Measurements from ENCODE around the gene MYBPC3.
"Not testable (repeated sequence)": the region's sequence is repeated elsewhere in the genome, so short reads cannot be mapped to it uniquely, and the experiment has no call there.

The MYBPC3 gene

DNA sequence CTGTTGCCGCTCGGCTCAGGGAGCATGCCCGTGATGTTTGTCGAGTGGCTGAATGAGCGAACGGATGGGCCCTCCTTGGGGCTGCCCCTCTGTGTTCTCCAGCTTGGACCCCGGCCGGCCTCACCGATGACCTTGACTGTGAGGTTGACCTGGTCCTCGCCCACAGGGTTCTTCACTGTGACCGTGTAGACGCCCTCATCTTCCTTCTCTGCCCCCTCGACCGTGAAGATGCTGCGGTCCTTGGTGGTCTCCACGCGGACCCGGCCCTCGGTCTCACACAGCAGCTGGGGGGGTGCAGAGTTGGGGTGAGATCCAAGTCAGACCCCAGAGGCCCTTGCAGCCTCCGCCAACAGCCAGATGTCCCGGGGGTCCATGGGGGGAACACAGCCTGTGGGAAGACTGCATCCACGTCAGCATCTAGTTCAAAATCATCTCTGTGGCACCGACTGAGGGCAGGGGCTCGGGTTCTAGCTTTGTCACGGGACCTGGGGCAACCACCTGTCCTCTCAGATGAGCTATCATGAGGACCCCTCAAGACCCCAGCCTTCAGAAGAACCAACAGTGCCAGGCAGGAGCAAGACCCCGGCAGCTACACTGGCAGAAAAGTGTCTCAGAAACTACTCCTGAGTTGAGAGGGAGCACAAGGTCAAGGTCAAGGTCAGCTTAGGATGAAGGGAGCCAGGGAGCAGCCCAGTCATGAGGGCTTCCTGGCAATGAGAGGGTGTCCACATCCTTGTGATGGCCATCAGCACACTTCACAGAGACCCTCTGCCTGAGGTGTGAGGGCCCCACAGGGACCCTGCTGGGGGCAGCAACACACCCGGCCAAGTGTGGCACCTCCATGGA is 13.9 kb downstream of the MYBPC3 start:
- no peak overlapping the region for H3K4me3 ChIP-seq
- no peak for DNase-seq (ENCODE audit: low spot score)
- TF ChIP-seq, protein P1, sequence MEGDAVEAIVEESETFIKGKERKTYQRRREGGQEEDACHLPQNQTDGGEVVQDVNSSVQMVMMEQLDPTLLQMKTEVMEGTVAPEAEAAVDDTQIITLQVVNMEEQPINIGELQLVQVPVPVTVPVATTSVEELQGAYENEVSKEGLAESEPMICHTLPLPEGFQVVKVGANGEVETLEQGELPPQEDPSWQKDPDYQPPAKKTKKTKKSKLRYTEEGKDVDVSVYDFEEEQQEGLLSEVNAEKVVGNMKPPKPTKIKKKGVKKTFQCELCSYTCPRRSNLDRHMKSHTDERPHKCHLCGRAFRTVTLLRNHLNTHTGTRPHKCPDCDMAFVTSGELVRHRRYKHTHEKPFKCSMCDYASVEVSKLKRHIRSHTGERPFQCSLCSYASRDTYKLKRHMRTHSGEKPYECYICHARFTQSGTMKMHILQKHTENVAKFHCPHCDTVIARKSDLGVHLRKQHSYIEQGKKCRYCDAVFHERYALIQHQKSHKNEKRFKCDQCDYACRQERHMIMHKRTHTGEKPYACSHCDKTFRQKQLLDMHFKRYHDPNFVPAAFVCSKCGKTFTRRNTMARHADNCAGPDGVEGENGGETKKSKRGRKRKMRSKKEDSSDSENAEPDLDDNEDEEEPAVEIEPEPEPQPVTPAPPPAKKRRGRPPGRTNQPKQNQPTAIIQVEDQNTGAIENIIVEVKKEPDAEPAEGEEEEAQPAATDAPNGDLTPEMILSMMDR (IDR thresholded peaks at IDR 0.05) = no peak

DNA sequence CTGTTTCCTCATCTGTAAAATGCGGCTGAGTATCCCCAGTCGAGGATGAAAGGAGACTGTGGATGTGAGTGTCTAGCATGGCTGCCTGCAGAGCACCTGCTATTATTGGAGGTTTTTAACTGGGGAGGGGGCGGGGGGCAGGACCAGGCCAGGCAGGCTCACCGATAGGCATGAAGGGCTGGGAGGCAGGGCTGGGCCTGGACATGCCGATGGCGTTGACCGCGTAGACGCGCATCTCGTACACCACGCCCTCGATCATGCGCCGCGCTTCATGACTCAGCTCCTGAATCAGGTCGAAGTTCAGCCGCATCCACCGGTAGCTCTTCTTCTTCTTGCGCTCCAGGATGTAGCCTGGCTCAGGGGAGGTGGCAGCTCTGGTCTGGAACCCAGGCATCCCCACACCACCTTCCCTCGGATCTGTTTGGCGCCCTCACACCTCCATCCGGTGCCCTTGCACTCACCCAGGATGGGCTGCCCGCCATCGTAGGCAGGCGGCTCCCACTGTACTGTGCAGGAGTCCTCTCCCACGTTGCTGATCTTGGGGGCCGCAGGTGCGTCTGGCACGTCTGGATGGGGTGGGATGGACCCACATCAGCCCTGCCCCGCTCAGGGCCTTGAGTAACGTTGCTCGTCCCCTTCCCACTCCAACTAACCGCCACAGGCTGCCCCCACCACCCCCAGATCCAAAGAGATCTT is 15.1 kb downstream of the MYBPC3 start:
- no peak overlapping the region for H3K27ac ChIP-seq
- TF ChIP-seq, protein P1 (IDR thresholded peaks at IDR 0.05) = no peak
- H3K4me3 ChIP-seq = no peak overlapping the region
- no peak for DNase-seq (ENCODE audit: low spot score)

More for the DNA sequence above, 13.9 kb downstream of the MYBPC3 start:
- no peak overlapping the region for H3K27ac ChIP-seq

DNA sequence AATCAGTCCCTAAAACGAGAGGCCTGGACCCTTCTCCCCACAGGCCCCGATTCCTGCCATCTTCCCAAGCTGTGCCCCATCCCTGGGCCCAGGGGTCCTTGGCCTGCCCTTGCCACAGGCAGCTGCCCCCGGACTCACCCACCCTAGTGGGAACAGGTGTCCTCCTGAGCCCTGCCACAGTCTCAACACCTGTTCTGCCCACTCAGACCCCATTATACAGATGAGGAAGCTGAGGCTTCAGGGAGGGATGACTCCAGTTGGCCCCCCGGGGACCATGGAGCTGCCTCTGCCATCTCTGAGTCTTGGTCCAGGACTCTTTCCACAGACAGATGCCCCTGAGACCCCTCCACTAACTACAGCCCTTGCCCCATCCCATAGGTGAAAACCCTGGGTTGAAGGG is 15.9 kb downstream of the MYBPC3 start:
- Histone ChIP-seq H3K4me3 (no peak overlapping the region), H3K27ac (no peak overlapping the region)
- TF ChIP-seq, protein P1 (IDR thresholded peaks at IDR 0.05) = no peak
- no peak for DNase-seq (ENCODE audit: low spot score)

DNA sequence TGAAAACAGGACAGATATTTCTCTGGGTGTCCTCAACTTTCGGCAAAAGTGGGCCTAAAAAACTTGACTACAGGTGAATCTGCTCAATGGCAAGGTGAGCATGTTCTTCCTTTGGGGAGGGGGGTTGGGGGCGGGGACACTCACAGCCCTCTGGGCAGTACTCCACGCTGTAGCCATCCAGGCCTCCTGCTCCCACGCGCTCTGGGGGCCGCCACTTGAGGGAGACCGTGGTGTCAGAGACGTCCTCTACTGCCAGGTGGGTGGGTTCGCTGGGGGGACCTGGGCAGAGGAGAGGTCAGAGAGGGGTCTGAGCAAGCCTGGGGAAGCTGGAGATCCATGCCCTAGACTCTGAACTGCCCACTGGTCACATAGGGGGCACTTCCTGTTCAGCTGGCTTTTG is 16.8 kb downstream of the MYBPC3 start:
- TF ChIP-seq, protein P1 (IDR thresholded peaks at IDR 0.05) = no peak
- no peak overlapping the region for H3K27ac ChIP-seq
- DNase-seq (ENCODE audit: low spot score) = no peak

DNA sequence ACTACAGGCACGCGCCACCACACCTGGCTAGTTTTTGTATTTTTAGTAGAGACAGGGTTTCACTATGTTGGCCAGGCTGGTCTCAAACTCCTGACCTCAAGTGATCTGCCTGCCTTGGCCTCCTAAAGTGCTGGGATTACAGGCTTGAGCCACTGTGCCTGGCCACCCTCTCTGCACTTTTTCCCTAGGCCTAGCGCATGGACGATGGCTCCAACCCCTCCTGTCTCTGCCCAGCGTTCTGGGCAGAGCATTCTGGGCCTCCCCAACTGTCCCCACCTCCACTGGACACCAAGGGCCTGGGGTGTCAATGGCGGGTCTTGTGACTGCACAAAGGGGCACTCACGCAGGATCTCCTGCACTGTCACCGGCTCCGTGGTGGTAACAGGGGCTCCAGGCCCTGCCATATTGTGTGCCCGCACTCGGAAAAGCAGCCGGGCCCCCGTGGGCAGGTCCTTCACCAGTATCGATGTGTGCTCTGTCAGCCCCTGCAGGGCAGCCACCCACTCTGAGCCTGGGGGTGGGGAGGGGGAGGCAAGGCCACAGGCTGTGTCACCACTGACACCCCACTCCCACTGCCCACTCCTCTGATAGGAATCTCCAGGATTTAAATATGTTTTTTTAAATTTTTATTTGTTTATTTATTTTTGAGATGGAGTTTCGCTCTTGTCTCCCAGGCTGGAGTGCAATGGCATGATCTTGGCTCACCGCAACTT is 17.6 kb downstream of the MYBPC3 start:
- DNase-seq (ENCODE audit: low spot score); H3K27ac ChIP-seq; H3K4me3 ChIP-seq: not testable (repeated sequence)

More for the DNA sequence above, 16.8 kb downstream of the MYBPC3 start:
- H3K4me3 ChIP-seq = no peak overlapping the region

DNA sequence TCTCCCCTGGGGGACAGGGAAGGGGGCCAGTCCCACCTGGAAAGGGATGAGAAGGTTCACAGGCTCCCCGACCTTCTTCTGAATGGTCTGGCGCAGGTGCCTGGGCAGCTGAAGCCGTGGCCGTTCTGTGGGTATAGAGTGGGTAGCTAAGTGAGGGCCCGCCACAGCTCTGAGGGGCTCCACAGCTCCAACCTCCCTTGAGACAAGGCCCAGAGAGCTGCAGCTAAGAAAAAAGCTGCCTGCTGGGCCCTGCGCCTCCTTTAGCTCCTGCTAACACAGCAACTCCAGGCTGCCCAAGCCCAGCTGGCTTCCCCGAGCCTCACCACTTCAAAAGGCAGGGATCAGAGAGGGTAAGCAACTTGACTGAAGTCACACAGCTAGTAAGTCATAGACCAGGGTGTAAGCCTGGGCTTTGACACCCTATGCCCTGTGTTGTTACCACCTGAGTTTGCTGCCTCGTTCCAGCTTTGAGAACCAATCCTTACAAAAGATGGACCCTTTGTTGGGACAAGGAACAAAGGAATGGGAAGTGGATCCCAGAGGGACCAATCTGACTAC is 18.5 kb downstream of the MYBPC3 start:
- Histone ChIP-seq H3K4me3 (no peak overlapping the region), H3K27ac (no peak overlapping the region)
- no peak for DNase-seq (ENCODE audit: low spot score)
- TF ChIP-seq, protein P1 (IDR thresholded peaks at IDR 0.05) = no peak

DNA sequence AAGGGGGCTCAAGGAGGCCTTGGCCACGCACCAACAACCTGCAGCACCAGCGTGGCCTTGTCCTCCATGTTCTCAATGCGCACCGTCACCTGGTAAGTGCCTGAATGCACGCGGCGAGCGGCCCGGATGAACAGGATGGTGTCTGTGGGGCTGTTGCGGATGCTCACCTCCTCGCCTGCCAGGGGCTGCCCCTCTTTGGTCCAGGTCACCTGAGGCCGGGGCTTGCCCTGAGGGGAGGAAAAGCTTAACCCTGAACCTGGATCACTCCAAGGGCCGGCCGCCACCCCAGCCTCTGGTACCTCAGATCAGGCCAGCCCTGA is 19.0 kb downstream of the MYBPC3 start:
- Histone ChIP-seq H3K4me3 (no peak overlapping the region), H3K27ac (no peak overlapping the region)
- DNase-seq (ENCODE audit: low spot score) = no peak
- TF ChIP-seq, protein P1 (IDR thresholded peaks at IDR 0.05) = no peak
